IPS DF 19.7 (cell line): ENCODE measurements around the gene SMAD3.

Source experiments
- DNase-seq: peaks from one replicate; pipeline ENCODE4 v3.0.0-alpha.2; 2013; ENCODE audit warnings: low read depth, low spot score

The SMAD3 gene

GRCh38 chr15:67196222-67196621, 130.8 kb downstream of the SMAD3 start:
- no peak for DNase-seq

GRCh38 chr15:67196672-67197363, 131.4 kb downstream of the SMAD3 start:
- DNase-seq = no peak

- DNase-seq = no peak
Observed at GRCh38 chr15:67197364-67197695, 131.9 kb downstream of the SMAD3 start.

- no peak for DNase-seq
Observed at GRCh38 chr15:67198157-67198754, 132.9 kb downstream of the SMAD3 start.

GRCh38 chr15:67199391-67199790, 134.0 kb downstream of the SMAD3 start:
- no peak for DNase-seq

- no peak for DNase-seq
Observed at GRCh38 chr15:67199881-67200763, 134.7 kb downstream of the SMAD3 start.

GRCh38 chr15:67201136-67201535, 135.7 kb downstream of the SMAD3 start:
- DNase-seq = no peak

- DNase-seq = no peak
Observed at GRCh38 chr15:67202091-67202490, 136.7 kb downstream of the SMAD3 start.

GRCh38 chr15:67202991-67203390, 137.6 kb downstream of the SMAD3 start:
- DNase-seq = no peak

GRCh38 chr15:67207555-67208207, 142.3 kb downstream of the SMAD3 start:
- no peak for DNase-seq

GRCh38 chr15:67208396-67208795, 143.0 kb downstream of the SMAD3 start:
- no peak for DNase-seq

- DNase-seq = no peak
Observed at GRCh38 chr15:67210555-67211168, 145.3 kb downstream of the SMAD3 start.

GRCh38 chr15:67212684-67213367, 147.4 kb downstream of the SMAD3 start:
- DNase-seq = no peak

- no peak for DNase-seq
Observed at GRCh38 chr15:67215102-67215501, 149.7 kb downstream of the SMAD3 start.

GRCh38 chr15:67216859-67217258, 151.5 kb downstream of the SMAD3 start:
- DNase-seq = no peak

- DNase-seq = no peak
Observed at GRCh38 chr15:67218428-67218827, 153.0 kb downstream of the SMAD3 start.

GRCh38 chr15:67219288-67219687, 153.9 kb downstream of the SMAD3 start:
- DNase-seq = no peak

- no peak for DNase-seq
Observed at GRCh38 chr15:67224889-67225288, 159.5 kb downstream of the SMAD3 start.

GRCh38 chr15:67225336-67225735, 159.9 kb downstream of the SMAD3 start:
- DNase-seq = no peak

- DNase-seq = no peak
Observed at GRCh38 chr15:67227431-67227830, 162.0 kb downstream of the SMAD3 start.

- DNase-seq = no peak
Observed at GRCh38 chr15:67227846-67228245, 162.4 kb downstream of the SMAD3 start.
